ENCODE data around the gene ADAM15. TPM values are rescaled to one million over a fixed set of nuclear protein-coding genes. Genes with fewer than 3 reads are reported as not detected.

Gene ADAM15
- total RNA-seq, 1 donor from 2014 or later, result 82.2 TPM

DNA sequence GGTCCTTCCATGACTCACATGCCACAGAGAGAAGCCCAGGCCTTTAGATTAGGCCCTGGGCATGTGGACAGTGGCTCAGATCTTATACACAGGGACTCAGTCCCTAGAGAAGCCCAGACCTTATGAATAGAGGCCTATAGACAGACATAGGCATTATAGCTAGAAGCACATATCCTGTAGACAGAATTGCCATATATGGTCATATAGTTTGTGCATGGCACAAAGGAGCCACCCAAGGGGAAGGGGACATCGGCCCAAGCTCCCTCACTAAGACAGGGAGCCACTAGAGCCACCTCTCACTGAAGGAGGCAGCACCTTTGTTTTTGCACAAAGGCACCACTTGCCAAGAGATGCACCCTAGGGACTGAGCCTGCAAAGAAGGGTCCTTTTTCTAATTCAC is 25.3 kb downstream of the ADAM15 start:
- no peaks in the 10 kb centered on the region for H3K9me3 Mint-ChIP-seq
- no peaks in the 10 kb centered on the region for H3K36me3 Mint-ChIP-seq (ENCODE audit: low read depth)
- TF ChIP-seq, protein P1, sequence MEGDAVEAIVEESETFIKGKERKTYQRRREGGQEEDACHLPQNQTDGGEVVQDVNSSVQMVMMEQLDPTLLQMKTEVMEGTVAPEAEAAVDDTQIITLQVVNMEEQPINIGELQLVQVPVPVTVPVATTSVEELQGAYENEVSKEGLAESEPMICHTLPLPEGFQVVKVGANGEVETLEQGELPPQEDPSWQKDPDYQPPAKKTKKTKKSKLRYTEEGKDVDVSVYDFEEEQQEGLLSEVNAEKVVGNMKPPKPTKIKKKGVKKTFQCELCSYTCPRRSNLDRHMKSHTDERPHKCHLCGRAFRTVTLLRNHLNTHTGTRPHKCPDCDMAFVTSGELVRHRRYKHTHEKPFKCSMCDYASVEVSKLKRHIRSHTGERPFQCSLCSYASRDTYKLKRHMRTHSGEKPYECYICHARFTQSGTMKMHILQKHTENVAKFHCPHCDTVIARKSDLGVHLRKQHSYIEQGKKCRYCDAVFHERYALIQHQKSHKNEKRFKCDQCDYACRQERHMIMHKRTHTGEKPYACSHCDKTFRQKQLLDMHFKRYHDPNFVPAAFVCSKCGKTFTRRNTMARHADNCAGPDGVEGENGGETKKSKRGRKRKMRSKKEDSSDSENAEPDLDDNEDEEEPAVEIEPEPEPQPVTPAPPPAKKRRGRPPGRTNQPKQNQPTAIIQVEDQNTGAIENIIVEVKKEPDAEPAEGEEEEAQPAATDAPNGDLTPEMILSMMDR (conservative IDR thresholded peaks at IDR 0.05), result no peak
- H3K27me3 Mint-ChIP-seq (ENCODE audit: low read depth), result peaks cover 60% of the 10 kb centered on the region
- no peak for DNase-seq (ENCODE audit: low read depth, low spot score)
- H3K4me1 Mint-ChIP-seq, result peaks cover 35% of the 10 kb centered on the region
- peak overlapping the region; percentile 16 for H3K27ac Mint-ChIP-seq (ENCODE audit: unreplicated experiment)
- H3K4me3 Mint-ChIP-seq, result peak overlapping the region; percentile 74

GRCh38 chr1:155077346-155077745 is 26.2 kb downstream of the ADAM15 start:
- H3K27me3 Mint-ChIP-seq (ENCODE audit: low read depth), result peaks cover 58% of the 10 kb centered on the region
- H3K4me3 Mint-ChIP-seq, result peak overlapping the region; percentile 78
- no peaks in the 10 kb centered on the region for H3K9me3 Mint-ChIP-seq

GRCh38 chr1:155077758-155078445 is 26.8 kb downstream of the ADAM15 start:
- no peak overlapping the region for H3K27ac Mint-ChIP-seq (ENCODE audit: unreplicated experiment)
- no peaks in the 10 kb centered on the region for H3K9me3 Mint-ChIP-seq
- H3K4me1 Mint-ChIP-seq, result peaks cover 37% of the 10 kb centered on the region
- peaks cover 59% of the 10 kb centered on the region for H3K27me3 Mint-ChIP-seq (ENCODE audit: low read depth)
- TF ChIP-seq, protein P1 (conservative IDR thresholded peaks at IDR 0.05), result no peak
- no peaks in the 10 kb centered on the region for H3K36me3 Mint-ChIP-seq (ENCODE audit: low read depth)
- peak overlapping the region; percentile 78 for H3K4me3 Mint-ChIP-seq
- no peak for DNase-seq (ENCODE audit: low read depth, low spot score)

More at GRCh38 chr1:155077346-155077745, 26.2 kb downstream of the ADAM15 start:
- Mint-ChIP-seq H3K4me1 (peaks cover 31% of the 10 kb centered on the region), H3K36me3 (ENCODE audit: low read depth) (no peaks in the 10 kb centered on the region), H3K27ac (ENCODE audit: unreplicated experiment) (no peak overlapping the region)
- DNase-seq (ENCODE audit: low read depth, low spot score), result no peak
- TF ChIP-seq, protein P1 (conservative IDR thresholded peaks at IDR 0.05), result no peak

DNA sequence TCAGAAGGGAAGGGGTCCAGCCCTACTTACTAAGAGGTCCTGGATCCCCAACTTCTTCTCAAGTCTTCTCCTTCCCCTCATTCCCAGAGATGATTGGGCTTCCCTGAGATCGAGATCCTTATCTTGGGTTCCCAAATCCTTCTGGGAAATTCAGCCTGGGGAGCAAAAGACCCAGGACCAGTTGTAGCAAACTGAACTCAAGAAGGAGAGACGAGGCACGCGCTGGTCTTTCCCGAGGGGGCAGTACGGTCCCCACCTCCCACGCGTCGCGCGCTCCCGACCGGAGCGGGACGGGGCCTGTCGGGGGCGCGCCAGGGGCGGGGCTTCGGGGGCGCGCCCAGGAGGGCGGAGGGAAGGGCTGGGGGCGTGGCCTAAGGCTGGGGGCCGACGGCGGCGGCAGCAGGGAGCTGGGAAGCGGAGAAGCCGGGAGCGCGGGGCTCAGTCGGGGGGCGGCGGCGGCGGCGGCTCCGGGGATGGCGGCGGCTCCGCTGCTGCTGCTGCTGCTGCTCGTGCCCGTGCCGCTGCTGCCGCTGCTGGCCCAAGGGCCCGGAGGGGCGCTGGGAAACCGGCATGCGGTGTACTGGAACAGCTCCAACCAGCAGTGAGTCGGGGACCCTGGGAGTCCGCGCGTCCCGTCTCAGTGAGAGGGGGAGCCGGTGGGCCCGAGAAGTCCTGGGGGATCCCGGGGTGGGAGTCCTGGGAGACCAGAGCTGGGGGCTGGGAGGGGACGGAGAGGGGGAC is 27.5 kb downstream of the ADAM15 start, which contains the start of gene EFNA3:
Gene EFNA3 (plus strand): TSS at position 369 of the 741 bp plus-strand sequence. CDS start 105 bp downstream, at position 474.
- Mint-ChIP-seq H3K9me3 (no peaks in the 10 kb centered on the region), H3K4me3 (peak within 1 kb of the TSS; percentile 91), H3K36me3 (ENCODE audit: low read depth) (no peaks in the 10 kb centered on the region), H3K4me1 (peaks cover 38% of the 10 kb centered on the region), H3K27ac (ENCODE audit: unreplicated experiment) (peak within 1 kb of the TSS; percentile 76), H3K27me3 (ENCODE audit: low read depth) (peaks cover 63% of the 10 kb centered on the region)
- DNase-seq (ENCODE audit: low read depth, low spot score), result peak; percentile 70
- TF ChIP-seq, protein P1 (conservative IDR thresholded peaks at IDR 0.05), result no peak

DNA sequence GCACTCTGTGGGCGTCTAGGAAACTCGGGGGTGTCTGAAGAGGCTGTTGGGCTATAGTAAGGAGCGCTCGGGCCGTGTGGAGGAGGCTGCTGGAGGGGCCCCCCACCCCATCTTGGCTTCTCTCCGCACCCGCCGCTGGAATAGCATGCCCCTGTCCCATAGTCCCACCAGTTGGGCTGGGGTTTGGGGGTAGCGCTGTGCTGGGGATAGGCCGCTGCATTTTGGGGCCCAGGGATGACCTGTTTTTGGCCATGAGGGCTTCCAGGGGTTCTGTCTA is 28.0 kb downstream of the ADAM15 start:
- H3K4me1 Mint-ChIP-seq, result peaks cover 42% of the 10 kb centered on the region
- H3K9me3 Mint-ChIP-seq, result no peaks in the 10 kb centered on the region
- H3K27ac Mint-ChIP-seq (ENCODE audit: unreplicated experiment), result peak overlapping the region; percentile 76
- H3K4me3 Mint-ChIP-seq, result peak overlapping the region; percentile 91
- no peaks in the 10 kb centered on the region for H3K36me3 Mint-ChIP-seq (ENCODE audit: low read depth)
- peaks cover 68% of the 10 kb centered on the region for H3K27me3 Mint-ChIP-seq (ENCODE audit: low read depth)
- no peak for DNase-seq (ENCODE audit: low read depth, low spot score)
- TF ChIP-seq, protein P1 (conservative IDR thresholded peaks at IDR 0.05), result no peak

All from neural crest cell (in vitro differentiated cells).